HT-29 (cell line): ENCODE measurements around the gene WNT5A. TPM values are rescaled to one million over a fixed set of nuclear protein-coding genes. Genes with fewer than 3 reads are reported as not detected.

Experiments
- DNase-seq: peaks from one replicate; pipeline ENCODE4 v3.0.0-alpha.2; 2015; ENCODE audit warnings: low spot score
- total RNA-seq: library from RNA; depleted of rRNA; stranded (reverse); fragments of >200 nt; shearing (Covaris generic); gene quantifications from 2 replicates; pipeline ENCODE4 v1.2.3, GENCODE V29; 2014

WNT5A gene
- total RNA-seq, 1 experiment from 2014 or later = not detected

GRCh38 chr3:55482496-55483195, 4.5 kb downstream of the WNT5A start:
- no peak for DNase-seq

- no peak for DNase-seq
Observed at GRCh38 chr3:55481744-55482495, 5.2 kb downstream of the WNT5A start.

- no peak for DNase-seq
Observed at GRCh38 chr3:55480911-55481743, 6.0 kb downstream of the WNT5A start.

- DNase-seq = no peak
Observed at GRCh38 chr3:55477306-55478303, 9.5 kb downstream of the WNT5A start.

- no peak for DNase-seq
Observed at GRCh38 chr3:55476515-55476914, 10.6 kb downstream of the WNT5A start.

GRCh38 chr3:55474213-55474632, 12.9 kb downstream of the WNT5A start:
- DNase-seq = no peak

- DNase-seq = no peak
Observed at GRCh38 chr3:55473788-55474187, 13.3 kb downstream of the WNT5A start.

GRCh38 chr3:55471522-55472280, 15.4 kb downstream of the WNT5A start:
- DNase-seq = no peak

GRCh38 chr3:55471084-55471483, 16.0 kb downstream of the WNT5A start:
- no peak for DNase-seq

- no peak for DNase-seq
Observed at GRCh38 chr3:55469957-55470526, 17.1 kb downstream of the WNT5A start.

GRCh38 chr3:55468251-55468650, 18.9 kb downstream of the WNT5A start:
- DNase-seq = no peak

GRCh38 chr3:55467099-55467498, 20.0 kb downstream of the WNT5A start:
- no peak for DNase-seq

GRCh38 chr3:55466526-55466925, 20.6 kb downstream of the WNT5A start:
- DNase-seq = no peak

GRCh38 chr3:55461896-55462295, 25.2 kb downstream of the WNT5A start:
- DNase-seq = no peak

- no peak for DNase-seq
Observed at GRCh38 chr3:55459838-55460237, 27.3 kb downstream of the WNT5A start.

- DNase-seq = no peak
Observed at GRCh38 chr3:55458181-55458790, 28.8 kb downstream of the WNT5A start.

- no peak for DNase-seq
Observed at GRCh38 chr3:55455915-55456314, 31.2 kb downstream of the WNT5A start.

- no peak for DNase-seq
Observed at GRCh38 chr3:55454611-55455010, 32.5 kb downstream of the WNT5A start.

- no peak for DNase-seq
Observed at GRCh38 chr3:55453886-55454496, 33.1 kb downstream of the WNT5A start.
